GM18951 (cell line): Measurements from ENCODE around the gene JCHAIN.

Experiments
- POLR2A ChIP-seq: IDR thresholded peaks from 4 replicates; pipeline ENCODE4 v1.6.1; 2011; ENCODE audit warnings: mild to moderate bottlenecking; ENCODE audit not compliant: insufficient read length, insufficient read depth; ENCODE audit errors: extremely low read depth
- in situ Hi-C: fragments of 300-500 bp; cut with MboI; formaldehyde crosslinking; loops from one replicate; pipeline ENCODE4 v1.12.0; 2022; ENCODE audit warnings: low sequenced_read_pairs, mixed read lengths, inconsistent platforms; ENCODE audit not compliant: unreplicated experiment

Gene JCHAIN

GRCh38 chr4:70640192-70640591, 26.1 kb downstream of the JCHAIN start:
- in situ Hi-C loops, result no loop called here
- no peak for TF ChIP-seq POLR2A

- TF ChIP-seq POLR2A, result no peak
- in situ Hi-C loops, result no loop called here
These were observed 28.9 kb downstream of the JCHAIN start for GRCh38 chr4:70637239-70637913.

- in situ Hi-C loops, result no loop called here
These were observed 31.8 kb downstream of the JCHAIN start for GRCh38 chr4:70634482-70634881.

GRCh38 chr4:70632028-70632427, 34.3 kb downstream of the JCHAIN start:
- in situ Hi-C loops, result no loop called here
- TF ChIP-seq POLR2A, result no peak

More at GRCh38 chr4:70634482-70634881, 31.8 kb downstream of the JCHAIN start:
- no peak for TF ChIP-seq POLR2A

- in situ Hi-C loops, result no loop called here
- TF ChIP-seq POLR2A, result no peak
These were observed 36.1 kb downstream of the JCHAIN start for GRCh38 chr4:70630162-70630561.

GRCh38 chr4:70629469-70630090, 36.7 kb downstream of the JCHAIN start:
- no peak for TF ChIP-seq POLR2A
- in situ Hi-C loops, result no loop called here

GRCh38 chr4:70628444-70628843, 37.9 kb downstream of the JCHAIN start, which contains the start of gene ENAM:
TSS of gene ENAM (plus strand) at chr4:70628744. CDS start at chr4:70629501, 757 bp downstream.
- in situ Hi-C loops, result no loop called here
- TF ChIP-seq POLR2A, result no peak

GRCh38 chr4:70627620-70628019, 38.7 kb downstream of the JCHAIN start:
- in situ Hi-C loops, result no loop called here
- no peak for TF ChIP-seq POLR2A

- TF ChIP-seq POLR2A, result no peak
- in situ Hi-C loops, result loop anchor here (25.0 kb wide), 1 partner anchor 1088 kb away; no protein-coding TSS in a partner anchor
These were observed 42.0 kb downstream of the JCHAIN start for GRCh38 chr4:70624226-70624793.

GRCh38 chr4:70623323-70623722, 43.0 kb downstream of the JCHAIN start:
- in situ Hi-C loops, result loop anchor here (25.0 kb wide), 1 partner anchor 1089 kb away; no protein-coding TSS in a partner anchor
- no peak for TF ChIP-seq POLR2A

- in situ Hi-C loops, result loop anchor here (25.0 kb wide), 1 partner anchor 1093 kb away; no protein-coding TSS in a partner anchor
These were observed 46.5 kb downstream of the JCHAIN start for GRCh38 chr4:70619778-70620177.

GRCh38 chr4:70619288-70619687, 47.0 kb downstream of the JCHAIN start:
- in situ Hi-C loops, result loop anchor here (25.0 kb wide), 1 partner anchor 1093 kb away; no protein-coding TSS in a partner anchor
- no peak for TF ChIP-seq POLR2A

More at GRCh38 chr4:70619778-70620177, 46.5 kb downstream of the JCHAIN start:
- TF ChIP-seq POLR2A, result no peak

GRCh38 chr4:70614184-70614555, 52.1 kb downstream of the JCHAIN start:
- in situ Hi-C loops, result loop anchor here (25.0 kb wide), 1 partner anchor 1098 kb away; no protein-coding TSS in a partner anchor
- no peak for TF ChIP-seq POLR2A
